GM18505 (cell line): ENCODE results near the gene FOXRED2.
"Not testable (repeated sequence)": the region's sequence is repeated elsewhere in the genome, so short reads cannot be mapped to it uniquely, and the experiment has no call there.

Source experiments
- ATAC-seq: cut with Tn5 transposase; IDR thresholded peaks from one replicate; pipeline ENCODE4 v1.9.1; 2021; ENCODE audit not compliant: unreplicated experiment
- POLR2A ChIP-seq: IDR thresholded peaks from 4 replicates; pipeline ENCODE4 v1.6.1; 2011; ENCODE audit warnings: borderline replicate concordance; ENCODE audit not compliant: insufficient read depth, insufficient read length; ENCODE audit errors: extremely low read depth

FOXRED2 gene

GRCh38 chr22:36456464-36456845 lies 50.4 kb downstream of the FOXRED2 start:
- TF ChIP-seq POLR2A: no peak
- no peak for ATAC-seq

- ATAC-seq: no peak
- TF ChIP-seq POLR2A: no peak
Observed at GRCh38 chr22:36455571-36456463, 51.0 kb downstream of the FOXRED2 start.

- ATAC-seq: no peak
Observed at GRCh38 chr22:36454916-36455570, 51.8 kb downstream of the FOXRED2 start.

GRCh38 chr22:36453855-36454378 lies 52.9 kb downstream of the FOXRED2 start:
- no peak for ATAC-seq

More at GRCh38 chr22:36454916-36455570, 51.8 kb downstream of the FOXRED2 start:
- peak; percentile 64 for TF ChIP-seq POLR2A

GRCh38 chr22:36452978-36453607 lies 53.7 kb downstream of the FOXRED2 start:
- ATAC-seq: not testable (repeated sequence)

More at GRCh38 chr22:36453855-36454378, 52.9 kb downstream of the FOXRED2 start:
- no peak for TF ChIP-seq POLR2A

GRCh38 chr22:36452250-36452977 lies 54.4 kb downstream of the FOXRED2 start:
- no peak for TF ChIP-seq POLR2A
- ATAC-seq: no peak

GRCh38 chr22:36450923-36451322 lies 55.9 kb downstream of the FOXRED2 start:
- not testable (repeated sequence) for ATAC-seq

GRCh38 chr22:36449596-36450175 lies 57.2 kb downstream of the FOXRED2 start:
- TF ChIP-seq POLR2A: no peak
- ATAC-seq: no peak

GRCh38 chr22:36447632-36448031 lies 59.2 kb downstream of the FOXRED2 start:
- ATAC-seq: no peak

GRCh38 chr22:36445158-36445668 lies 61.6 kb downstream of the FOXRED2 start:
- no peak for ATAC-seq
- no peak for TF ChIP-seq POLR2A

More at GRCh38 chr22:36447632-36448031, 59.2 kb downstream of the FOXRED2 start:
- TF ChIP-seq POLR2A: no peak

GRCh38 chr22:36443198-36443770 lies 63.6 kb downstream of the FOXRED2 start:
- ATAC-seq: no peak
- no peak for TF ChIP-seq POLR2A
